BJ (cell line): Measurements from ENCODE around the gene ACOXL. TPM values are rescaled to one million over a fixed set of nuclear protein-coding genes. Genes with fewer than 3 reads are reported as not detected.

Experiments used
- CTCF ChIA-PET: fragments of 350-600 bp; formaldehyde crosslinking; extraction: SDS; loops from one replicate; lab custom pipeline; 2021; ENCODE audit warnings: antibody characterized with exemption, inconsistent platforms; lab: Yijun Ruan, JAX
- POLR2A ChIA-PET: fragments of 300-600 bp; sonication (Branson Sonifier 250); formaldehyde crosslinking; extraction: SDS; loops from one replicate; lab custom pipeline; 2021; ENCODE audit warnings: antibody characterized with exemption; lab: Charles Lee
- DNase-seq: peaks from one replicate; pipeline ENCODE4 v3.0.0-alpha.2; 2011; ENCODE audit warnings: low read depth
- H3K27me3 ChIP-seq: 2 replicates; pipeline ENCODE4 v1.6.0; 2011; ENCODE audit warnings: low read length; ENCODE audit not compliant: control insufficient read depth, insufficient read depth
- H3K36me3 ChIP-seq: 2 replicates; pipeline ENCODE4 v1.5.1; 2011; ENCODE audit warnings: low read length; ENCODE audit not compliant: control insufficient read depth, insufficient read depth
- H3K4me3 ChIP-seq: 2 replicates; pipeline ENCODE4 v1.5.1; 2011; ENCODE audit warnings: low read depth, mild to moderate bottlenecking, control low read depth, low read length
- polyA plus RNA-seq: library from polyadenylated mRNA; depleted of rRNA; stranded (reverse); fragments of >200 nt; gene quantifications from 2 replicates; pipeline ENCODE4 v1.2.3, GENCODE V29; 2011
- TF ChIP-seq, protein P1 (sequence below): IDR thresholded peaks from 2 replicates; pipeline ENCODE4 v1.5.1; 2011; ENCODE audit warnings: low read depth, mild to moderate bottlenecking, control low read depth, inconsistent platforms, low read length, moderate library complexity; ENCODE audit not compliant: insufficient read depth

ACOXL gene
- polyA plus RNA-seq, 1 experiment, result not detected

- Histone ChIP-seq H3K36me3 (no peaks in the 10 kb centered on the region), H3K4me3 (no peak overlapping the region), H3K27me3 (peaks cover 17% of the 10 kb centered on the region)
- CTCF ChIA-PET, result interaction anchor here (0.9 to 2.4 kb wide), 3 partner anchors 12 to 23 kb away, joined by 3 to 10 read pairs (median 5); no protein-coding TSS in a partner anchor
- POLR2A ChIA-PET, result no interaction called here
- TF ChIP-seq, protein P1, sequence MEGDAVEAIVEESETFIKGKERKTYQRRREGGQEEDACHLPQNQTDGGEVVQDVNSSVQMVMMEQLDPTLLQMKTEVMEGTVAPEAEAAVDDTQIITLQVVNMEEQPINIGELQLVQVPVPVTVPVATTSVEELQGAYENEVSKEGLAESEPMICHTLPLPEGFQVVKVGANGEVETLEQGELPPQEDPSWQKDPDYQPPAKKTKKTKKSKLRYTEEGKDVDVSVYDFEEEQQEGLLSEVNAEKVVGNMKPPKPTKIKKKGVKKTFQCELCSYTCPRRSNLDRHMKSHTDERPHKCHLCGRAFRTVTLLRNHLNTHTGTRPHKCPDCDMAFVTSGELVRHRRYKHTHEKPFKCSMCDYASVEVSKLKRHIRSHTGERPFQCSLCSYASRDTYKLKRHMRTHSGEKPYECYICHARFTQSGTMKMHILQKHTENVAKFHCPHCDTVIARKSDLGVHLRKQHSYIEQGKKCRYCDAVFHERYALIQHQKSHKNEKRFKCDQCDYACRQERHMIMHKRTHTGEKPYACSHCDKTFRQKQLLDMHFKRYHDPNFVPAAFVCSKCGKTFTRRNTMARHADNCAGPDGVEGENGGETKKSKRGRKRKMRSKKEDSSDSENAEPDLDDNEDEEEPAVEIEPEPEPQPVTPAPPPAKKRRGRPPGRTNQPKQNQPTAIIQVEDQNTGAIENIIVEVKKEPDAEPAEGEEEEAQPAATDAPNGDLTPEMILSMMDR, result no peak
- peak; percentile 9 for DNase-seq
Measured at GRCh38 chr2:110770959-110771431, 38.6 kb downstream of the ACOXL start.

DNA sequence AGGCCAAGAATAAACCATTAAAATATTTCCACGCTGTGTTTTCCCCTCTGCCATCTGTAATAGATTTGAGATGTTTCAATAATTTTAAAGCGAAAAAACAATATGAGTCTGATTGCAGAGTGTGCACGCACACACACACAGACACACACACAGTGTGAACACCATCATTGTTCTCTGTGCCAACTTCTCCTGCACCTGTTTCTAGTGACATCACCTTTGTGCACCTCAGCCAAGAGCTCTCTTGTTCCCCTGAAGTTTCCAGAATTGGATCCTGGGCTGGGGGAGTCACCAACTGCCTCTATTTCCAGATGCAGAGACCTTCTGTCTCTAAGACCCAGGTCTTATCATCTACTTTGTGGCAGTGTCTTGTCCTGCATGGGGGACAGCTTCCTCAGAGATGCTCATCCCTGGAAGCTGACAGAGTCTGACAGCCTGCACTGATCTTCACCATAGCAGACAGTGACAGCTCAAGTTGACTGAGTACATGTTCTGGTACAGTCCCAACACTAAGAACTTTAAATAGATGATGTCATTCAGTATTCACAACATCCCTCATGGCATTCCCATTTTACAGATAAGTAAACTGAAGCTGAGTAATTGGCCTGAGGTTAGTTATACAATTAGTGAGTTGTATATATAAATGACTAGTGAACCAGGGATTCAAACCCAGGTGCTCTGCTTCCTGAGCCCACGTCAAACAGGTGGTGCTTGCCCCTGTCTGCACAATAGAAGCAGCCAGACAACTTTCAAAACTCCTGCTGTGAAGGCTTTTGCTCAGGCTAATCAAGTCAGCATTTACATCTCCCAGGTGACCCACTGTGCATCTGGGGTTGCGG lies 39.4 kb downstream of the ACOXL start:
- ChIA-PET CTCF (interaction anchor here (1.2 to 2.4 kb wide), 3 partner anchors 10 to 22 kb away, joined by 3 to 10 read pairs (median 8); no protein-coding TSS in a partner anchor), POLR2A (no interaction called here)
- Histone ChIP-seq H3K27me3 (peaks cover 17% of the 10 kb centered on the region), H3K4me3 (no peak overlapping the region), H3K36me3 (no peaks in the 10 kb centered on the region)
- TF ChIP-seq, protein P1, result no peak
- DNase-seq, result no peak

GRCh38 chr2:110772383-110772755 lies 40.0 kb downstream of the ACOXL start:
- TF ChIP-seq, protein P1, result no peak
- Histone ChIP-seq H3K36me3 (no peaks in the 10 kb centered on the region), H3K4me3 (no peak overlapping the region), H3K27me3 (peaks cover 17% of the 10 kb centered on the region)
- POLR2A ChIA-PET, result no interaction called here
- CTCF ChIA-PET, result interaction anchor here (1.4 to 2.2 kb wide), 2 partner anchors 9 to 17 kb away, joined by 3 to 8 read pairs; no protein-coding TSS in a partner anchor
- no peak for DNase-seq

- peaks cover 17% of the 10 kb centered on the region for H3K27me3 ChIP-seq
- ChIA-PET CTCF (interaction anchor here (1.4 to 2.2 kb wide), 2 partner anchors 8 to 18 kb away, joined by 3 to 8 read pairs; no protein-coding TSS in a partner anchor), POLR2A (no interaction called here)
- no peak for DNase-seq
- no peaks in the 10 kb centered on the region for H3K36me3 ChIP-seq
- no peak overlapping the region for H3K4me3 ChIP-seq
- TF ChIP-seq, protein P1, result no peak
Measured at GRCh38 chr2:110773401-110773921, 41.1 kb downstream of the ACOXL start.

GRCh38 chr2:110774701-110775100 lies 42.3 kb downstream of the ACOXL start:
- ChIA-PET POLR2A (no interaction called here), CTCF (no interaction called here)
- no peak for DNase-seq
- TF ChIP-seq, protein P1, result no peak
- Histone ChIP-seq H3K27me3 (peaks cover 17% of the 10 kb centered on the region), H3K4me3 (no peak overlapping the region), H3K36me3 (no peaks in the 10 kb centered on the region)
